DOHH2 (cell line): ENCODE results near the gene TEC.

Source experiments
- H3F3A ChIP-seq: fragments of 200-600 bp; sonication (generic), shearing (Covaris generic); 2 replicates; pipeline ENCODE4 v1.6.0; 2016; ENCODE audit warnings: antibody characterized with exemption, mild to moderate bottlenecking; ENCODE audit not compliant: control insufficient read depth, insufficient read depth
- H3K27ac ChIP-seq: fragments of 200-600 bp; sonication (generic); 2 replicates; pipeline ENCODE4 v1.5.1; 2014; ENCODE audit warnings: low read depth, mild to moderate bottlenecking, low read length, moderate library complexity
- H3K27me3 ChIP-seq: fragments of 200-600 bp; sonication (generic); 2 replicates; pipeline ENCODE4 v1.6.1; 2014; ENCODE audit warnings: mild to moderate bottlenecking, low read length, mixed read lengths; ENCODE audit not compliant: control insufficient read depth
- H3K36me3 ChIP-seq: fragments of 200-600 bp; sonication (generic); 2 replicates; pipeline ENCODE4 v1.6.1; 2014; ENCODE audit warnings: mild to moderate bottlenecking, low read length, moderate library complexity, mixed read lengths; ENCODE audit not compliant: control insufficient read depth
- H3K4me1 ChIP-seq: fragments of 200-600 bp; sonication (generic); 2 replicates; pipeline ENCODE4 v1.6.1; 2014; ENCODE audit warnings: mild to moderate bottlenecking, low read length, mixed read lengths; ENCODE audit not compliant: control insufficient read depth
- H3K4me2 ChIP-seq: fragments of 200-600 bp; sonication (generic); 2 replicates; pipeline ENCODE4 v1.6.0; 2014; ENCODE audit warnings: mild to moderate bottlenecking, low read length, moderate library complexity
- H3K4me3 ChIP-seq: fragments of 200-600 bp; sonication (generic); 2 replicates; pipeline ENCODE4 v1.5.1; 2014; ENCODE audit warnings: mild to moderate bottlenecking, low read length, mixed read lengths
- H3K79me2 ChIP-seq: fragments of 200-600 bp; sonication (generic); 2 replicates; pipeline ENCODE4 v1.6.1; 2014; ENCODE audit warnings: mild to moderate bottlenecking, low read length, mixed read lengths; ENCODE audit not compliant: control insufficient read depth
- H3K9me2 ChIP-seq: fragments of 200-600 bp; sonication (generic); replicated peaks from 2 replicates; pipeline ENCODE4 v1.6.1; 2014; ENCODE audit warnings: mild to moderate bottlenecking, low read length, mixed read lengths; ENCODE audit not compliant: control insufficient read depth
- H3K9me3 ChIP-seq: fragments of 200-600 bp; sonication (generic); 2 replicates; pipeline ENCODE4 v1.6.1; 2014; ENCODE audit warnings: antibody characterized with exemption, low read length, mixed read lengths; ENCODE audit not compliant: control insufficient read depth, insufficient read depth
- H4K20me1 ChIP-seq: fragments of 200-600 bp; sonication (generic); 2 replicates; pipeline ENCODE4 v1.6.0; 2014; ENCODE audit warnings: low read depth, mild to moderate bottlenecking, antibody characterized with exemption, low read length, moderate library complexity; ENCODE audit not compliant: control insufficient read depth, insufficient read depth
- EZH2phosphoT487 ChIP-seq: fragments of 200-600 bp; sonication (generic); IDR thresholded peaks from 2 replicates; pipeline ENCODE4 v1.6.1; 2017; ENCODE audit warnings: borderline replicate concordance, mild to moderate bottlenecking, antibody characterized with exemption, low read length, moderate library complexity, mixed read lengths
- TF ChIP-seq, protein P1 (sequence below): fragments of 200-600 bp; sonication (generic); IDR thresholded peaks from one replicate; pipeline ENCODE4 v1.5.1; 2014; ENCODE audit warnings: antibody characterized with exemption, mild to moderate bottlenecking, low read depth, low read length; ENCODE audit not compliant: poor library complexity, severe bottlenecking

TEC gene

DNA sequence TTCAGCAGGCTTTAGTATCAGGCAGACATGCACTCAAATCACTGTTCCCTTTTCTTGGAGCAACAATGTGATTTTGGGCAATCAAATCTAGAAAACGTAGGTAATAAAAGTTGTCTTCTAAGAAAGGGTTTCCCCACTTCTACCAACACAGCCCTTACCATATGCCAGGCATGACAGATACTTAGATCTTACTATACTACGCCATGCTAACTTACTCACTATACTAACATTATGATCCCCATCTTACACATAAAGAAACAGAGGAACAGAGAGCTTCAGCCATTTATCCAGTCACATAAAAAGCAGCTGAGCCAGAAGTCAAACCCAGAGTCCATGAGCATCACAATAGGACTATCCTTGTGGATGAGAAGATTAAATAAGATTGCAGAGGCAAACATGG, 144.8 kb downstream of the TEC start:
- Histone ChIP-seq H3K36me3 (no peaks in the 10 kb centered on the region), H3K4me3 (no peak overlapping the region), H3K9me3 (no peaks in the 10 kb centered on the region), H3K27me3 (no peaks in the 10 kb centered on the region), H4K20me1 (no peaks in the 10 kb centered on the region), H3K9me2 (no peaks in the 10 kb centered on the region), H3K27ac (no peak overlapping the region), H3K79me2 (no peaks in the 10 kb centered on the region), H3K4me1 (peaks cover 6% of the 10 kb centered on the region), H3F3A (no peaks in the 10 kb centered on the region; the same call in 1 of the 2 replicates), H3K4me2 (no peak overlapping the region)
- no peak for TF ChIP-seq EZH2phosphoT487
- TF ChIP-seq, protein P1, sequence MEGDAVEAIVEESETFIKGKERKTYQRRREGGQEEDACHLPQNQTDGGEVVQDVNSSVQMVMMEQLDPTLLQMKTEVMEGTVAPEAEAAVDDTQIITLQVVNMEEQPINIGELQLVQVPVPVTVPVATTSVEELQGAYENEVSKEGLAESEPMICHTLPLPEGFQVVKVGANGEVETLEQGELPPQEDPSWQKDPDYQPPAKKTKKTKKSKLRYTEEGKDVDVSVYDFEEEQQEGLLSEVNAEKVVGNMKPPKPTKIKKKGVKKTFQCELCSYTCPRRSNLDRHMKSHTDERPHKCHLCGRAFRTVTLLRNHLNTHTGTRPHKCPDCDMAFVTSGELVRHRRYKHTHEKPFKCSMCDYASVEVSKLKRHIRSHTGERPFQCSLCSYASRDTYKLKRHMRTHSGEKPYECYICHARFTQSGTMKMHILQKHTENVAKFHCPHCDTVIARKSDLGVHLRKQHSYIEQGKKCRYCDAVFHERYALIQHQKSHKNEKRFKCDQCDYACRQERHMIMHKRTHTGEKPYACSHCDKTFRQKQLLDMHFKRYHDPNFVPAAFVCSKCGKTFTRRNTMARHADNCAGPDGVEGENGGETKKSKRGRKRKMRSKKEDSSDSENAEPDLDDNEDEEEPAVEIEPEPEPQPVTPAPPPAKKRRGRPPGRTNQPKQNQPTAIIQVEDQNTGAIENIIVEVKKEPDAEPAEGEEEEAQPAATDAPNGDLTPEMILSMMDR = no peak

DNA sequence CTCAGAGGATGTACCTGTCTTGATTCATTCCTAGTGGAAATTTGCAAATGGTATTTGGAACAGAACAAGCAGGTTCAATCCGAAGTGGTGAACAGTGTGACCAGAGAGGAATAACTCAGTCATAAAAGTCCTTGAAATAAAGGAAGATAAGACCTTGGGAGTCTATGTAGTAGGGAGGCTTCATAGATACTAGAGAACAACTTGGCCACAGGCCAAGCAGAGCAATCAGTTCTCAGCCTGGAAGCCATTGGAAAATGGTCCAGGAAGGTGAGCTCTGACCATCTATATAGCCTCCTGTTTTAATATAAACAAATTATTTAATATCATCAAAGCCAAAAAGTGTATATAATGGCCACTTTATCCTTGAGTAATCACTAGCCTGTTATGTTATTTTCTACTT, 146.9 kb downstream of the TEC start:
- Histone ChIP-seq H3K36me3 (no peaks in the 10 kb centered on the region), H3K4me3 (no peak overlapping the region), H3K27me3 (no peaks in the 10 kb centered on the region), H3F3A (no peaks in the 10 kb centered on the region; the same call in 1 of the 2 replicates), H4K20me1 (no peaks in the 10 kb centered on the region), H3K9me3 (no peaks in the 10 kb centered on the region), H3K79me2 (no peaks in the 10 kb centered on the region), H3K27ac (no peak overlapping the region), H3K4me1 (peaks cover under 1% of the 10 kb centered on the region), H3K9me2 (no peaks in the 10 kb centered on the region), H3K4me2 (no peak overlapping the region)
- TF ChIP-seq EZH2phosphoT487 = no peak
- TF ChIP-seq, protein P1 = no peak

DNA sequence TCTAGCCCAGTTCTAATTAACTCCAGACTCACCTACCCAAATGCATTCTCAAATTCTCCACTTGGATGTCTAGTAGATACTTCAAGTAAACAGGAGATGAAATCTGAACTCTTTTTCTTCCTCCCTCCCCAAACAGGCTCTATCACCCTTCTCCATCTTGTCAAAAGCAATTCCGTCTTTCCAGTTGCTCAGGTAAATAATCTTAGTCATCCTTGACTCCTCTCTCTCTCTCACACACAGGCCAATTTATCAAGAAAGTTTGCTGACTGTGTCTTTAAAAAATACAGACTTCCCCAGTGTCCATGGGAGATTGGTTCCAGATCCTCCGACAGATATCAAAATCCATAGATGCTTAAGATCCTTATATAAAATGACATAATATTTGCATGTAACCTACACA, 148.5 kb downstream of the TEC start:
- TF ChIP-seq EZH2phosphoT487 = no peak
- TF ChIP-seq, protein P1 = no peak
- Histone ChIP-seq H4K20me1 (no peaks in the 10 kb centered on the region), H3K4me2 (no peak overlapping the region), H3K4me1 (no peaks in the 10 kb centered on the region), H3K27me3 (no peaks in the 10 kb centered on the region), H3F3A (no peaks in the 10 kb centered on the region; the same call in 1 of the 2 replicates), H3K9me3 (no peaks in the 10 kb centered on the region), H3K36me3 (no peaks in the 10 kb centered on the region), H3K9me2 (no peaks in the 10 kb centered on the region), H3K27ac (no peak overlapping the region), H3K4me3 (no peak overlapping the region), H3K79me2 (no peaks in the 10 kb centered on the region)
